ENCODE results near the gene NMUR2. TPM values are rescaled to one million over a fixed set of nuclear protein-coding genes. Genes with fewer than 3 reads are reported as not detected.

Gene NMUR2
- total RNA-seq, result 0.09 TPM

GRCh38 chr5:152405145-152405544, at the start of gene NMUR2:
Gene NMUR2, minus strand, starts transcription at chr5:152405279. Its CDS starts 166 bp downstream, at chr5:152405113.
- DNase-seq (ENCODE audit: low spot score), result no peak

GRCh38 chr5:152443935-152444334, 38.9 kb upstream of the NMUR2 start:
- no peak for DNase-seq (ENCODE audit: low spot score)

GRCh38 chr5:152439791-152440190, 34.7 kb upstream of the NMUR2 start:
- no peak for DNase-seq (ENCODE audit: low spot score)

GRCh38 chr5:152437866-152438265, 32.8 kb upstream of the NMUR2 start:
- DNase-seq (ENCODE audit: low spot score), result no peak

GRCh38 chr5:152427721-152428120, 22.6 kb upstream of the NMUR2 start:
- DNase-seq (ENCODE audit: low spot score), result no peak

GRCh38 chr5:152425083-152425482, 20.0 kb upstream of the NMUR2 start:
- no peak for DNase-seq (ENCODE audit: low spot score)

GRCh38 chr5:152424501-152424900, 19.4 kb upstream of the NMUR2 start:
- no peak for DNase-seq (ENCODE audit: low spot score)

GRCh38 chr5:152422081-152422480, 17.0 kb upstream of the NMUR2 start:
- DNase-seq (ENCODE audit: low spot score), result no peak

- DNase-seq (ENCODE audit: low spot score), result no peak
These were observed 7.0 kb upstream of the NMUR2 start for GRCh38 chr5:152412129-152412528.

GRCh38 chr5:152406082-152406481, 1.0 kb upstream of the NMUR2 start:
- DNase-seq (ENCODE audit: low spot score), result no peak

GRCh38 chr5:152404494-152404893, 585 bp downstream of the NMUR2 start:
- no peak for DNase-seq (ENCODE audit: low spot score)

GRCh38 chr5:152403046-152403445, 2.0 kb downstream of the NMUR2 start:
- DNase-seq (ENCODE audit: low spot score), result no peak

GRCh38 chr5:152400846-152401245, 4.2 kb downstream of the NMUR2 start:
- no peak for DNase-seq (ENCODE audit: low spot score)

- DNase-seq (ENCODE audit: low spot score), result no peak
These were observed 7.5 kb downstream of the NMUR2 start for GRCh38 chr5:152397581-152397980.

- no peak for DNase-seq (ENCODE audit: low spot score)
These were observed 11.6 kb downstream of the NMUR2 start for GRCh38 chr5:152393441-152393840.

GRCh38 chr5:152389208-152389849, 15.8 kb downstream of the NMUR2 start:
- DNase-seq (ENCODE audit: low spot score), result no peak

GRCh38 chr5:152388610-152389009, 16.5 kb downstream of the NMUR2 start:
- no peak for DNase-seq (ENCODE audit: low spot score)

- no peak for DNase-seq (ENCODE audit: low spot score)
These were observed 24.5 kb downstream of the NMUR2 start for GRCh38 chr5:152380415-152381123.

GRCh38 chr5:152379331-152379730, 25.7 kb downstream of the NMUR2 start:
- DNase-seq (ENCODE audit: low spot score), result no peak

- no peak for DNase-seq (ENCODE audit: low spot score)
These were observed 26.3 kb downstream of the NMUR2 start for GRCh38 chr5:152378730-152379129.

- DNase-seq (ENCODE audit: low spot score), result no peak
These were observed 28.2 kb downstream of the NMUR2 start for GRCh38 chr5:152376886-152377285.

GRCh38 chr5:152374711-152375275, 30.3 kb downstream of the NMUR2 start:
- no peak for DNase-seq (ENCODE audit: low spot score)

GRCh38 chr5:152372875-152373274, 32.2 kb downstream of the NMUR2 start:
- DNase-seq (ENCODE audit: low spot score), result no peak
